Measurements from ENCODE around the gene PSMD1. TPM values are rescaled to one million over a fixed set of nuclear protein-coding genes. Genes with fewer than 3 reads are reported as not detected.

The PSMD1 gene
- total RNA-seq, 1 donor from 2014 or later: 132 TPM

DNA sequence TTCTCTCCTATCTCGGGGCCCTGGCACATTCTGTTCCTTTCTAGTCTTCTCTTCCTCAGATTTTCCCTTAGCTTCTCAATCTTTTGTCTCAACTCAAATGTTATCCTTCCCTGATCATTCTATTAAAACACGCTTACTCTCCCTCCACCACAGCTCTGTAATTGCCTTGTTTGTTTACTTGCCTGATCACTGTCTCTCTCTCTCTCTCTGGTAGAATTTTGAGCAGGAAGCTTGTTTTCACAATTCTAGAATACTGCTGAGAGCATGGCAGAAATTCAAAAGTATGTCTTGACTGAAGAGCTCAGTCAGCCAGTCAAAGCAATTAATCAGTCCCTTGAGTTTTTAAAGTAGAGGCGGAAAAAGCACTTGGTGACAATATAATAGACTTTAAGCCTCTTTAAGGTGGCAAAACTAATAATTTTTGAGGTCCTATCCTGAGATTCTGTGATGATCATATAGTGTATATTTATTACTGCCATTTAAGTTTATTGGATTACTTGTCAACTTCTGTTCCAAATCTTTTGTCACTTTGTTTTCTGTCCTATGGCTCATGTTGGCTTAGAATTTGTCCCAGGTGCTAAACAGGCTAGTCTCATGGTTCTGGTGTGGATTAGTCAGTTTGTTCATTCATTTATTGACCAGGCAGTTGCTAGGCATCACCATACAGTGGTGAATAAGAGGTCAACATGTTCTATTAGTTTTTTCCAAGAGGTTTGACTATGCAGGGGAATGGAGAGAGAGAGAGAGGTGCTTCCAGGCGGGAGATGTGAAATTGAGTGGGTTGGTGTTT, 2.3 kb downstream of the PSMD1 start:
- Histone ChIP-seq H3K9ac (no peak overlapping the region), H3K36me3 (peaks cover 11% of the 10 kb centered on the region), H2AFZ (replicated peaks) (no peak overlapping the region), H3K27me3 (peaks cover 9% of the 10 kb centered on the region), H3K4me1 (peaks cover 13% of the 10 kb centered on the region), H3K9me3 (ENCODE audit: low read depth) (no peaks in the 10 kb centered on the region), H3F3A (ENCODE audit: low read depth) (peaks cover 3% of the 10 kb centered on the region), H3K4me2 (peak overlapping the region; percentile 89), H4K20me1 (ENCODE audit: low read depth) (peaks cover 57% of the 10 kb centered on the region), H3K4me3 (peak overlapping the region; percentile 76), H3K27ac (no peak overlapping the region), H3K79me2 (ENCODE audit: low read depth) (peaks cover 65% of the 10 kb centered on the region)
- Mint-ChIP-seq H3K36me3 (peaks cover 11% of the 10 kb centered on the region), H3K27ac (no peak overlapping the region), H3K4me3 (peak overlapping the region; percentile 98), H3K27me3 (ENCODE audit: insufficient read depth, low read depth) (peaks cover 5% of the 10 kb centered on the region), H3K4me1 (peaks cover 22% of the 10 kb centered on the region), H3K9me3 (no peaks in the 10 kb centered on the region)
- TF ChIP-seq EZH2 (IDR thresholded peaks at IDR 0.05) (no peak), EZH2phosphoT487 (IDR thresholded peaks at IDR 0.05) (no peak), CTCF (IDR thresholded peaks at IDR 0.05) (no peak)
- DNase-seq (ENCODE audit: low spot score): no peak

GRCh38 chr2:231059756-231060155, 3.1 kb downstream of the PSMD1 start:
- peaks cover 22% of the 10 kb centered on the region for H3K4me1 Mint-ChIP-seq
- Histone ChIP-seq H3K4me1 (peaks cover 13% of the 10 kb centered on the region), H3K79me2 (ENCODE audit: low read depth) (peaks cover 65% of the 10 kb centered on the region), H2AFZ (replicated peaks) (no peak overlapping the region), H4K20me1 (ENCODE audit: low read depth) (peaks cover 57% of the 10 kb centered on the region), H3K4me2 (no peak overlapping the region), H3K9ac (no peak overlapping the region), H3K27me3 (peaks cover 1% of the 10 kb centered on the region), H3K27ac (no peak overlapping the region), H3K4me3 (no peak overlapping the region), H3K36me3 (peaks cover 11% of the 10 kb centered on the region), H3F3A (ENCODE audit: low read depth) (peaks cover 3% of the 10 kb centered on the region), H3K9me3 (ENCODE audit: low read depth) (no peaks in the 10 kb centered on the region)
- H3K27me3 Mint-ChIP-seq (ENCODE audit: insufficient read depth, low read depth): peaks cover 3% of the 10 kb centered on the region
- H3K9me3 Mint-ChIP-seq: no peaks in the 10 kb centered on the region
- no peak overlapping the region for H3K4me3 Mint-ChIP-seq
- no peak overlapping the region for H3K27ac Mint-ChIP-seq
- DNase-seq (ENCODE audit: low spot score): no peak
- peaks cover 11% of the 10 kb centered on the region for H3K36me3 Mint-ChIP-seq
- TF ChIP-seq CTCF (IDR thresholded peaks at IDR 0.05): no peak
- no peak for TF ChIP-seq EZH2 (IDR thresholded peaks at IDR 0.05)
- TF ChIP-seq EZH2phosphoT487 (IDR thresholded peaks at IDR 0.05): no peak

DNA sequence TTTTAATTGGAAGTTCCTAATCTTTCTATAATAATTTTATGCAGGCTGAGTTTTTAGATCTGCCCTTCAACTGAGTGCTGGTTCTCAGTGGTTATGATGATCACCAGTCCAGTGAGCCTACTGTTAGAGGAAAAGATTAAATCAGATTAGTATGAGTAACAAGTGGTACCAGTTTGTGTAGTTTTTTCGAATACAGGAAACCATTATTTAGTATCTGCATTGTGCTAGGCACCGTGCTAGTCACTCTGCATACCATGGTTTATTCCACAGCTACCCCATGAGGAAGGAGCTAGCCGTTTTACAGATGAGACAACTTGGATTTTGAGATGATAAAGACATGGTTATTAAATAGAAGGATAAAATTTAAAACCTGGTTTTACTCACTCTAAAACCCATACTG, 6.1 kb downstream of the PSMD1 start:
- Histone ChIP-seq H3K36me3 (peaks cover 25% of the 10 kb centered on the region), H3K9ac (no peak overlapping the region), H3F3A (ENCODE audit: low read depth) (peaks cover 3% of the 10 kb centered on the region), H3K27ac (no peak overlapping the region), H3K4me1 (peaks cover 11% of the 10 kb centered on the region), H4K20me1 (ENCODE audit: low read depth) (peaks cover 51% of the 10 kb centered on the region), H3K79me2 (ENCODE audit: low read depth) (peaks cover 54% of the 10 kb centered on the region), H3K4me2 (no peak overlapping the region), H3K4me3 (no peak overlapping the region), H2AFZ (replicated peaks) (no peak overlapping the region), H3K27me3 (no peaks in the 10 kb centered on the region), H3K9me3 (ENCODE audit: low read depth) (no peaks in the 10 kb centered on the region)
- no peak for DNase-seq (ENCODE audit: low spot score)
- Mint-ChIP-seq H3K27ac (no peak overlapping the region), H3K27me3 (ENCODE audit: insufficient read depth, low read depth) (no peaks in the 10 kb centered on the region), H3K36me3 (peaks cover 12% of the 10 kb centered on the region), H3K9me3 (no peaks in the 10 kb centered on the region), H3K4me3 (no peak overlapping the region), H3K4me1 (peaks cover 19% of the 10 kb centered on the region)
- TF ChIP-seq EZH2 (IDR thresholded peaks at IDR 0.05): no peak
- TF ChIP-seq EZH2phosphoT487 (IDR thresholded peaks at IDR 0.05): no peak
- TF ChIP-seq CTCF (IDR thresholded peaks at IDR 0.05): no peak

Data from neural progenitor cell (in vitro differentiated cells).